ENCODE data around the gene CFAP43. TPM values are rescaled to one million over a fixed set of nuclear protein-coding genes. Genes with fewer than 3 reads are reported as not detected.
"Not testable (repeated sequence)": the region's sequence is repeated elsewhere in the genome, so short reads cannot be mapped to it uniquely, and the experiment has no call there.

The CFAP43 gene
- total RNA-seq, 4 donors from 2014 or later, result 0.17 to 0.33 TPM; not detected in 2

- Histone ChIP-seq H3K9me3 (no peaks in the 10 kb centered on the region), H3K4me3 (no peak overlapping the region), H3K27me3 (no peaks in the 10 kb centered on the region), H3K36me3 (no peaks in the 10 kb centered on the region), H3K4me1 (no peaks in the 10 kb centered on the region), H3K27ac (replicated peaks in 1 of 4) (no peak overlapping the region)
- 93% methylated on average over 20 of the region's 34 CpGs for WGBS
- intact Hi-C loops (cut with DNase I), result no loop called here
- DNase-seq (ENCODE audit: extremely low spot score), result no peak
- TF ChIP-seq CTCF (IDR thresholded peaks at IDR 0.05) (no peak), POLR2AphosphoS5 (IDR thresholded peaks at IDR 0.05) (no peak), EP300 (IDR thresholded peaks at IDR 0.05) (no peak), POLR2A (IDR thresholded peaks at IDR 0.05; ENCODE audit: low read depth) (no peak)
Observed at GRCh38 chr10:104245066-104245632, 13.0 kb upstream of the CFAP43 start.

GRCh38 chr10:104243512-104243911, 11.3 kb upstream of the CFAP43 start:
- intact Hi-C loops (cut with DNase I), result no loop called here
- Histone ChIP-seq H3K4me3 (no peak overlapping the region), H3K36me3 (no peaks in the 10 kb centered on the region), H3K4me1 (no peaks in the 10 kb centered on the region), H3K27ac (replicated peaks in 1 of 4) (no peak overlapping the region), H3K9me3 (no peaks in the 10 kb centered on the region), H3K27me3 (no peaks in the 10 kb centered on the region)
- TF ChIP-seq CTCF (IDR thresholded peaks at IDR 0.05) (no peak), EP300 (IDR thresholded peaks at IDR 0.05) (no peak), POLR2A (IDR thresholded peaks at IDR 0.05; ENCODE audit: low read depth) (no peak), POLR2AphosphoS5 (IDR thresholded peaks at IDR 0.05) (no peak)
- WGBS, result 63% methylated on average over 5 of the region's 5 CpGs
- DNase-seq (ENCODE audit: extremely low spot score), result no peak

GRCh38 chr10:104243009-104243408, 10.8 kb upstream of the CFAP43 start:
- H3K4me1 ChIP-seq; H3K9me3 ChIP-seq; H3K27me3 ChIP-seq; intact Hi-C loops (cut with DNase I); H3K36me3 ChIP-seq; DNase-seq (ENCODE audit: extremely low spot score); H3K4me3 ChIP-seq; H3K27ac ChIP-seq (replicated peaks in 1 of 4): not testable (repeated sequence)
- 85% methylated on average over 3 of the region's 3 CpGs for WGBS

- no peak overlapping the region for H3K4me3 ChIP-seq
- no peaks in the 10 kb centered on the region for H3K4me1 ChIP-seq
- H3K36me3 ChIP-seq, result no peaks in the 10 kb centered on the region
- no peaks in the 10 kb centered on the region for H3K9me3 ChIP-seq
- DNase-seq (ENCODE audit: extremely low spot score), result no peak
- no peak overlapping the region for H3K27ac ChIP-seq (replicated peaks in 1 of 4)
- intact Hi-C loops (cut with DNase I), result no loop called here
- no peaks in the 10 kb centered on the region for H3K27me3 ChIP-seq
- TF ChIP-seq POLR2A (IDR thresholded peaks at IDR 0.05; ENCODE audit: low read depth) (no peak), CTCF (IDR thresholded peaks at IDR 0.05) (no peak), POLR2AphosphoS5 (IDR thresholded peaks at IDR 0.05) (no peak), EP300 (IDR thresholded peaks at IDR 0.05) (no peak)
Observed at GRCh38 chr10:104242545-104242944, 10.4 kb upstream of the CFAP43 start.

GRCh38 chr10:104240078-104240477, 7.9 kb upstream of the CFAP43 start:
- intact Hi-C loops (cut with DNase I), result no loop called here
- Histone ChIP-seq H3K27me3 (peaks cover 0 to 4% (median 0%) of the 10 kb centered on the region in 4 donors), H3K4me1 (no peaks in the 10 kb centered on the region), H3K36me3 (no peaks in the 10 kb centered on the region), H3K27ac (replicated peaks in 1 of 4) (no peak overlapping the region), H3K4me3 (no peak overlapping the region), H3K9me3 (no peaks in the 10 kb centered on the region)
- no peak for TF ChIP-seq EP300 (IDR thresholded peaks at IDR 0.05)
- TF ChIP-seq POLR2A (IDR thresholded peaks at IDR 0.05; ENCODE audit: low read depth), result no peak
- TF ChIP-seq POLR2AphosphoS5 (IDR thresholded peaks at IDR 0.05), result no peak
- no peak for TF ChIP-seq CTCF (IDR thresholded peaks at IDR 0.05)
- 76% methylated on average over 2 of the region's 2 CpGs for WGBS
- DNase-seq (ENCODE audit: extremely low spot score), result no peak

Measured in esophagus muscularis mucosa (tissue), 4 donors.